ENCODE measurements around the gene PTOV1.

The PTOV1 gene

GRCh38 chr19:49873834-49874233 is 22.9 kb downstream of the PTOV1 start:
- no peak for DNase-seq (ENCODE audit: low read depth in 2 of 2)

DNA sequence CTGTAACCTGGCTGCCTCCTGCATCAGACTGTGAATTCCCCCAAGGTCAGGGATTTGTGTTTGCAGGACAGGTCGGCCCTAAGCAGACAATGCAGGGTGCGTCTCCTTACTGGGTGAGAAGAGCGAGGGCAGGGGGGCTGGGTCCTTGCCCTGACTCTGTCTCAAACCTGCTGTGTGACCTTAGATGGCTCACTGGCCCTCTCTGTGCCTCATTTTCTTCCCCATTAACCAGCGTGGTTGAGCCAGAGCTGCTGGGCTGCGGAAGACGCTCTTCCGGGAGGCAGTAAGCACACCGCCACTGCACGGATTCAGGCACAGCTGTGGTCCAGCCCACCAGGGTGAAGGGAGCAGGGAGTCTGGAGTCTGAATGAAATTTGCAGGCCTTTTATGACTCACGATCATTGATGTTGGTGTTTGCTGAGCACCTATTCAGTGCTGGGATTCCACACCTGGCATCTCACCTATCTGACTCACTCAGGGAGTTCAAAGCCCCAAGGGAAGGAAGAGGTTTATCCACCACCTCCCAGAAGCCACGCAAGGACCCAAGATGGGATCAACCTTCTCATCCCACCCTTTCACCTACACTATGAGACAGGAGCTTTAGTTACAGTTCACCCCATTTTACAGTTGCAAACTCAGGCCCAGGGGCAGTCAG is 23.7 kb downstream of the PTOV1 start:
- DNase-seq (ENCODE audit: low read depth in 2 of 2), result no peak

- no peak for DNase-seq (ENCODE audit: low read depth in 2 of 2)
These were observed 24.2 kb downstream of the PTOV1 start for GRCh38 chr19:49875177-49875576.

DNA sequence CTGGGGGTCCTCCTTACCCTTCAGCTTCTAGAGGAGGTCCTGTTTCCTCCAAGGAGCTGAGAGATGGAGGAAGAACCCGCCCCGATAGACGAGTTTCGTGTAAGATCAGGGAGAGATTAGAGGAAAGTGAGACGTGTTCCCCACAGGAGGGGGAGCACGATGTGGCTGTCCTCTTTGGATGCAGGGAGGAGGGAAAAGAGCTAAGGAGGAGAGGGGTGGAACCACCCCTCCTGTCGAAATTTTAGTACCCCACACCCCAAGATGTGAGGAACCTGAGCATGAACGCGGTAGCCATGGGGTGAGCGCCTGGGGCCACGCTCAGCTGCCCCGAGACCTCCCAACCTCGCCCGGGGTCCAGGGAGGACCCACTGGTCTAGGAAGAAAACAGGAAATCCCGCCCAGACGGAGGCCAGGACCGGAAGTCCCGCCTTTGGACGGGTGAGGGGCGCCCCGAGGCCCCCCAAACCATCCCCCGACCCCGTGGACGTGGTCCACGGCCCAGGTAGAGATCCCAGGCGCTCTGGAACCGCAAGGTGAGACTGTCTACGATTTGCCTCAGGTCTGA is 25.0 kb downstream of the PTOV1 start:
- peak; percentile 37 to 56 for DNase-seq (ENCODE audit: low read depth in 2 of 2)

GRCh38 chr19:49876422-49877019 is 25.6 kb downstream of the PTOV1 start:
- DNase-seq (ENCODE audit: low read depth in 2 of 2), result peak; percentile 95

- peak; percentile 92 to 97 for DNase-seq (ENCODE audit: low read depth in 2 of 2)
These were observed 26.3 kb downstream of the PTOV1 start, which contains the start of the genes AKT1S1 and TBC1D17 for GRCh38 chr19:49877020-49877878. AKT1S1 (minus strand) TSS chr19:49877355; CDS start chr19:49873295, 4,060 bp downstream. TBC1D17 (plus strand) TSS chr19:49877702; CDS start chr19:49877724, 22 bp downstream.

- DNase-seq (ENCODE audit: low read depth in 2 of 2), result peak; percentile 94 to 99
These were observed 27.2 kb downstream of the PTOV1 start for GRCh38 chr19:49877879-49878743.

GRCh38 chr19:49878744-49879070 is 27.7 kb downstream of the PTOV1 start:
- DNase-seq (ENCODE audit: low read depth in 2 of 2), result no peak

DNA sequence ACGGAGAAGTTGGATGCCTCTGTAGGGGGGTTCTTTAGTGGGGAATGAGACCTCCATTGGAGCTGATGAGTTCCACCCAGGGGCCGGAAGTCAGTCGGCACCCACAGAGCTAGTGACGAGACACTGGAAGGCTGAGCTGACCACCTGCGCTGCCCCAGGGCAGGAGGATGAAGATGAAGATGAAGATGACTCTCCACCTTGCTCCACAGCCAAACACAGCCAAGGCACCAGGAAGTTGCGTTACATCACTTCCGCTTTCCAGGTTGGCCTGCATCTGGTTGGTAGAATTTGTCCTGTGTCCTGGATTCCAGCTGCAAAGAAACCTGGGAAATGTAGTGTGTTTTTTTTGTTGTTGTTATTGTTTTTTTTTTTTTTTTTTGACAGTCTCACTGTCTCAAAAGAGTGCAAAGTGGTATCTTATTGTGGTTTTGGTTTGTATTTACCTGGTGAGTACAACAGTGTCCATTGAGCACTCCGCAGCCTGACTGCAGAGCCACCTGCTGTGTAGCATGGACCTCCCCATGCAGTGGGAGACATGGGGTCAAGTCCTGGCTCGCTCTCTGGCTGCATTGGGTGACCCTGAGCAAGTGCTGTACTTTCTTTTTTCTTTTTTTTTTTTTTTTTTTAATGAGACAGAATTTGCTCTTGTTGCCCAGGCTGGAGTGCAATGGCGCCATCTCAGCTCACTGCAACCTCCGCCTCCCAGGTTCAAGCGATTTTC is 28.4 kb downstream of the PTOV1 start:
- no peak for DNase-seq (ENCODE audit: low read depth in 2 of 2)

DNA sequence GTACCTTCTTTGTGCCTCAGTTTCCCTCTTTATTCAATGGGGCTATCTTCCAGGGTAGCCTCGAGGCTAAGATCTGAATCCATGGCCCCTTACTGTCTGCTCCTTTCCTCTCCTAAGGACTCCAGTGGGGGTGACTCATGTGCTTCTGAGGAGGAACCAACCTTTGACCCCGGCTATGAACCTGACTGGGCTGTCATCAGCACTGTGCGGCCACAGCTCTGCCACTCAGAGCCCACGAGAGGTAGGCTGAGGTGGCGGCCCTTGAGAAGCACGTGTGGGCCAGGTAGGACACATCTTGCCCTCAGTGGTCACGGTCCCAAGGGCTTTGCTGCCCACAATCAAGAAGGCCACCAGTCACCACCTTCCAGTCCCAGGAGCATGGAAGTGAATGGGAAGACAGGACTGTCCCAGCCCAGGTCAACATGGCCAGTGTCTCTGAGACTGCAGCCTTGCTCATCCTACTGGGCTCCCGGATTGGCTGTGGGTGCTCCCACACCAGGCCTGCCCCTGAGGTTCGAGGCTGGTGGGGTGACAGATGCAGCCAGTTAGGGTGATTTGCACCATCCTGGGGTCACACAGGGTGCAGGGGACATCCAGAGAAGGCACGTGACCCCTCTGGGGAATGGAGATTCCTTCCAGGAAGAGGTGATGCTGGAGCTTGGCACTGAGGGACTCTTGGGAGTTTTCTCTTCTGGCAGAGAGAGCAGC is 29.4 kb downstream of the PTOV1 start:
- no peak for DNase-seq (ENCODE audit: low read depth in 2 of 2)

DNA sequence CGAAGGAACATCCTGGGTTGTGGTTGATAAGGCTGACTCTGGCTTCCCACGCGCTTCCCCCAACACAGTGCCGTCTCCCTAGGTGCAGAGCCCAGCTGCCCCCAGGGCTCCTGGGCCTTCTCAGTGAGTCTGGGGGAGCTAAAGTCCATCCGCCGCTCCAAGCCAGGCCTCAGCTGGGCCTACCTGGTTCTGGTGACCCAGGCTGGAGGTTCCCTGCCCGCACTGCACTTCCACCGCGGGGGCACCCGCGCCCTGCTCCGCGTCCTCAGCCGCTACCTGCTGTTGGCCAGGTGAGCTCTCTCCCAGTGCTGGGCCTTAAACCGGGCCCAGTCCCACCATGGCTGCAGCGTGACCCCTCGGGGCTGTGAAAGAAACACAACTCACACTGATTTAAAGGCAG is 30.2 kb downstream of the PTOV1 start:
- DNase-seq (ENCODE audit: low read depth in 2 of 2), result no peak

- DNase-seq (ENCODE audit: low read depth in 2 of 2), result no peak
These were observed 30.9 kb downstream of the PTOV1 start for GRCh38 chr19:49881672-49882394.

DNA sequence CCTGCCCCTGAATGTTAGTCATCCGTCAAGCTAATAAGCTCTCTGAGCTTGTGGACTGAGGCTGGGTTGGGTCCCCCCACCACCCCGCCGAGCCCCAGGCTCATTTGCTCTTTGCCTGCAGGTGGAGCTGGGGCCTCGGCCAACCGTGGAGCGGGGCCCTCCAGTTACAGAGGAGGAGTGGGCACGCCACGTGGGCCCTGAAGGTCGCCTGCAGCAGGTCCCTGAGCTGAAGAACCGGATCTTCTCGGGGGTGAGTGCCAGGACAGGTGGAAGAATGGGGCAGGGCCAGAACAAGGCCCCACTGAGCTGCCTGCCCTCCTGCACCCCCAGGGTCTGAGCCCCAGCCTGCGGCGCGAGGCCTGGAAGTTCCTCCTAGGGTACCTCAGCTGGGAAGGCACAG is 31.7 kb downstream of the PTOV1 start:
- DNase-seq (ENCODE audit: low read depth in 2 of 2), result no peak

DNA sequence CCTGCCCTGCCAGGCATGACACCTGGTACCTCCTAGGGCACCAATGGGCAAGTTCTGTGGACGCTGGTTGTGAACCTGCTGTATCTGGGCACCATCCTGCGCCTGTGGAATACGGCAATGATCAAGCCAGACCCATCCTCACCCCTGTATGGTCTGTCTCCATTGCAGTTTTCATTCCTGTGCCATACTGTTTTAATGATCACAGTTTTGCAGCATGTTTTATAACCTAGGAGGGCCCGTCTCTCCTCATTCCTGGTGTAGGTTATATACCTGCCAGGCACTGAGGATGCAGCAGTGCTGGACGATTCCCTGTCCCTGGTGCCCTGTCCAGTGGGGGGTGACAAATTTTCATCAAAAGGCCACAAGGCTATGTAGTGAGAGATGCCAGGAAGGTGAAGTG is 32.1 kb downstream of the PTOV1 start:
- no peak for DNase-seq (ENCODE audit: low read depth in 2 of 2)

- no peak for DNase-seq (ENCODE audit: low read depth in 2 of 2)
These were observed 33.1 kb downstream of the PTOV1 start for GRCh38 chr19:49884109-49884508.

GRCh38 chr19:49884760-49885159 is 33.8 kb downstream of the PTOV1 start:
- DNase-seq (ENCODE audit: low read depth in 2 of 2), result no peak

DNA sequence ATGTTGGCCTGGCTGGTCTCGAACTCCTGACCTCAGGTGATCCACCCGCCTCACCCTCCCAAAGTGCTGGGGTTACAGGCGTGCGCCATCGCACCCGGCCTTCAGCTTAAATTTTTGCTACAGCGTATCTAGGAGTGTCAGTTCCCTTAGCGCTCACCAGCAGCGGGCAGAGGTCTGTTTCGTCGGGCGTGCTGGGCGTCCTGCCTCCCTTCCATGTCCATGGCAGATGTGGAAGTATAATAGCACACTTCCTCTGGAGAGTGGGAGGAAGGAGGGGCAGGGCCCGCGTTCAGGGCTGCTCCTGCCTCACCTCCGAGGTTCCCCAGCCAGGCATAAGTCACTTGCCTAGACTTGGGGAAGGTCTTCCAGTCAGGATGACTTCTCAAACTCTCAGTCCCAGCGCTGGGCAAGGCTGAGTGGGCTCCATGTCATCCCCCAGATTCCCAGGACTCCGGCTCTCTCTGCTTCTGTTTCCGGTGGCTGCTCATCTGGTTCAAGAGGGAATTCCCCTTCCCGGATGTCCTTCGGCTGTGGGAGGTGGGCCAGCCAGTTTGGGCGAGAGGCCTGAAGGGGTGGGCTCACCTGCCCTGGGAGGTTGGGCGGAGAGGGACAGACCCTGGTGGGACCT is 36.2 kb downstream of the PTOV1 start:
- no peak for DNase-seq (ENCODE audit: low read depth in 2 of 2)

- DNase-seq (ENCODE audit: low read depth in 2 of 2), result no peak
These were observed 36.9 kb downstream of the PTOV1 start for GRCh38 chr19:49887665-49888509.

All from stimulated activated CD4-positive, alpha-beta T cell treated with anti-CD3 and anti-CD28 coated beads, Interleukin-1b, Interleukin-23, amount 100 ng/mL, for 4 hours (primary cell).